Keratinocyte (primary cell): ENCODE measurements around the gene COG4. TPM values are rescaled to one million over a fixed set of nuclear protein-coding genes. Genes with fewer than 3 reads are reported as not detected.

Experiments used
- DNase-seq: peaks from one replicate; pipeline ENCODE4 v3.0.0-alpha.2; 2011; ENCODE audit warnings: low read depth, missing footprints, low spot score
- FAIRE-seq: peaks from 2 replicates; lab custom pipeline; 2011; peaks lifted over from hg19 to GRCh38; lab: Jason Lieb, UNC
- H2AFZ ChIP-seq: 2 replicates; pipeline ENCODE4 v1.6.0; 2012; ENCODE audit warnings: low read length, control low read depth, inconsistent platforms; ENCODE audit not compliant: control insufficient read depth
- H3K27ac ChIP-seq: 2 replicates; pipeline ENCODE4 v1.5.1; 2011; ENCODE audit warnings: low read length; ENCODE audit not compliant: control insufficient read depth, insufficient read depth
- H3K27me3 ChIP-seq: 3 replicates; pipeline ENCODE4 v1.6.0; 2011; ENCODE audit warnings: low read length; ENCODE audit not compliant: control insufficient read depth, insufficient read depth; ENCODE audit errors: extremely low read depth
- H3K36me3 ChIP-seq, 2 experiments: 2 replicates in 1 of 2; 3 replicates in 1 of 2; pipeline ENCODE4 v1.5.1; 2011; ENCODE audit warnings: low read length in 2 of 2, mild to moderate bottlenecking in 1 of 2; ENCODE audit not compliant: control insufficient read depth in 2 of 2, insufficient read depth in 2 of 2; ENCODE audit errors: extremely low read depth in 1 of 2
- H3K4me1 ChIP-seq: 3 replicates; pipeline ENCODE4 v1.5.1; 2011; ENCODE audit warnings: low read length; ENCODE audit not compliant: control insufficient read depth, insufficient read depth; ENCODE audit errors: extremely low read depth
- H3K4me2 ChIP-seq: 3 replicates; pipeline ENCODE4 v1.6.0; 2011; ENCODE audit warnings: low read depth, low read length; ENCODE audit not compliant: control insufficient read depth, insufficient read depth; ENCODE audit errors: extremely low read depth
- H3K4me3 ChIP-seq, 3 experiments: fragments of 200-600 bp in 1 of 3; sonication (generic) in 1 of 3; 2 replicates in 2 of 3; 3 replicates in 1 of 3; pipeline ENCODE4 v1.5.1; 2011 to 2016; ENCODE audit warnings: low read length in 3 of 3, mild to moderate bottlenecking in 3 of 3, control low read depth in 2 of 3, inconsistent platforms in 1 of 3, low read depth in 1 of 3, mixed read lengths in 1 of 3, mixed run types in 1 of 3, moderate library complexity in 1 of 3; ENCODE audit not compliant: control insufficient read depth in 2 of 3, insufficient read depth in 2 of 3; ENCODE audit errors: extremely low read depth in 1 of 3
- H3K79me2 ChIP-seq: 2 replicates; pipeline ENCODE4 v1.6.0; 2012; ENCODE audit warnings: low read length; ENCODE audit not compliant: control insufficient read depth, insufficient read depth
- H3K9ac ChIP-seq: 3 replicates; pipeline ENCODE4 v1.6.0; 2011; ENCODE audit warnings: low read length; ENCODE audit not compliant: control insufficient read depth, insufficient read depth; ENCODE audit errors: extremely low read depth
- H3K9me1 ChIP-seq: 3 replicates; pipeline ENCODE4 v1.6.0; 2011; ENCODE audit warnings: low read length; ENCODE audit not compliant: control insufficient read depth, insufficient read depth; ENCODE audit errors: extremely low read depth
- H3K9me3 ChIP-seq: 2 replicates; pipeline ENCODE4 v1.5.1; 2012; ENCODE audit warnings: low read depth, low read length; ENCODE audit not compliant: control insufficient read depth
- H4K20me1 ChIP-seq: 3 replicates; pipeline ENCODE4 v1.6.0; 2011; ENCODE audit warnings: low read length; ENCODE audit not compliant: control insufficient read depth, insufficient read depth; ENCODE audit errors: extremely low read depth
- CTCF ChIP-seq, 3 experiments: IDR thresholded peaks in 1 of 3; conservative IDR thresholded peaks in 1 of 3; optimal IDR thresholded peaks in 1 of 3; 2 replicates in 2 of 3; 3 replicates in 1 of 3; pipeline versions ENCODE3 to v1.5.1; 2011; ENCODE audit warnings: low read length in 3 of 3, mild to moderate bottlenecking in 3 of 3, moderate library complexity in 2 of 3, control low read depth in 1 of 3, inconsistent platforms in 1 of 3; ENCODE audit not compliant: insufficient read depth in 2 of 3; ENCODE audit errors: extremely low read depth in 1 of 3
- EZH2 ChIP-seq: IDR thresholded peaks from one replicate; pipeline ENCODE4 v1.6.1; 2012; ENCODE audit warnings: inconsistent platforms, mild to moderate bottlenecking, low read length, moderate library complexity
- dilution Hi-C: fragments of 300-500 bp; cut with MboI; formaldehyde crosslinking; loops from one replicate; pipeline ENCODE4 v1.7.0; 2020; ENCODE audit warnings: low sequenced_read_pairs; ENCODE audit not compliant: extremely low pct_ligation_motif_present
- polyA plus RNA-seq, 5 experiments: library from polyadenylated mRNA; depleted of rRNA in 3 of 5; stranded (reverse) in 3 of 5; stranded (forward) in 1 of 5; unstranded in 1 of 5; fragments of >200 nt; gene quantifications; 1 replicate in 1 of 5; 2 replicates in 3 of 5; 3 replicates in 1 of 5; pipeline versions ENCODE4 v1.2.1 to v1.2.3, GENCODE V29; 2011 to 2012; ENCODE audit warnings: missing spikeins in 2 of 5, low read depth in 1 of 5, low replicate concordance in 1 of 5

COG4 gene
- polyA plus RNA-seq, 1 donor (not counting 4 experiments of a cell fraction or from before 2014, with no cell fraction given): 38.9 TPM

GRCh38 chr16:70494777-70495176, 28.6 kb downstream of the COG4 start:
- DNase-seq (no peak), FAIRE-seq (no peak)
- peaks cover 12 to 13% of the 10 kb centered on the region in 2 experiments for H3K36me3 ChIP-seq
- H3K9me3 ChIP-seq: no peaks in the 10 kb centered on the region
- H3K27ac ChIP-seq: no peak overlapping the region
- no peaks in the 10 kb centered on the region for H3K79me2 ChIP-seq
- no peaks in the 10 kb centered on the region for H3K4me1 ChIP-seq
- no peaks in the 10 kb centered on the region for H3K27me3 ChIP-seq
- no peaks in the 10 kb centered on the region for H3K9me1 ChIP-seq
- H2AFZ ChIP-seq: no peak overlapping the region
- no peak overlapping the region for H3K9ac ChIP-seq
- H4K20me1 ChIP-seq: no peaks in the 10 kb centered on the region
- H3K4me2 ChIP-seq: no peak overlapping the region
- H3K4me3 ChIP-seq: no peak overlapping the region
- dilution Hi-C loops: no loop called here
- TF ChIP-seq EZH2 (no peak), CTCF (optimal IDR thresholded peaks at IDR 0.05 in 1 of 3, IDR thresholded peaks at IDR 0.05 in 1 of 3, conservative IDR thresholded peaks at IDR 0.05 in 1 of 3; ENCODE audit: extremely low read depth in 1 of 3, insufficient read depth in 2 of 3, low read length in 3 of 3) (no peak)

GRCh38 chr16:70494202-70494770, 29.1 kb downstream of the COG4 start:
- Histone ChIP-seq H2AFZ (no peak overlapping the region), H3K27ac (no peak overlapping the region), H3K9me1 (no peaks in the 10 kb centered on the region), H3K9me3 (no peaks in the 10 kb centered on the region), H3K79me2 (no peaks in the 10 kb centered on the region), H3K36me3 (peaks cover 12 to 13% of the 10 kb centered on the region in 2 experiments), H4K20me1 (no peaks in the 10 kb centered on the region), H3K4me1 (no peaks in the 10 kb centered on the region), H3K4me3 (no peak overlapping the region), H3K27me3 (no peaks in the 10 kb centered on the region), H3K9ac (no peak overlapping the region), H3K4me2 (no peak overlapping the region)
- DNase-seq (no peak), FAIRE-seq (no peak)
- TF ChIP-seq EZH2: no peak
- no peak for TF ChIP-seq CTCF (optimal IDR thresholded peaks at IDR 0.05 in 1 of 3, IDR thresholded peaks at IDR 0.05 in 1 of 3, conservative IDR thresholded peaks at IDR 0.05 in 1 of 3; ENCODE audit: extremely low read depth in 1 of 3, insufficient read depth in 2 of 3, low read length in 3 of 3)
- dilution Hi-C loops: no loop called here
